GM12892 (cell line): ENCODE results near the gene MORC3.

Experiments
- POLR2A ChIP-seq: IDR thresholded peaks from 2 replicates; pipeline ENCODE4 v1.6.1; 2011; ENCODE audit warnings: low read depth, low read length, control low read depth
- POLR2AphosphoS5 ChIP-seq: IDR thresholded peaks from 2 replicates; pipeline ENCODE4 v1.6.1; 2011; ENCODE audit warnings: low read depth, low read length, control low read depth
- TAF1 ChIP-seq: IDR thresholded peaks from 2 replicates; pipeline ENCODE4 v1.6.1; 2011; ENCODE audit warnings: low read depth, mild to moderate bottlenecking, control low read depth, low read length, borderline replicate concordance

DNA sequence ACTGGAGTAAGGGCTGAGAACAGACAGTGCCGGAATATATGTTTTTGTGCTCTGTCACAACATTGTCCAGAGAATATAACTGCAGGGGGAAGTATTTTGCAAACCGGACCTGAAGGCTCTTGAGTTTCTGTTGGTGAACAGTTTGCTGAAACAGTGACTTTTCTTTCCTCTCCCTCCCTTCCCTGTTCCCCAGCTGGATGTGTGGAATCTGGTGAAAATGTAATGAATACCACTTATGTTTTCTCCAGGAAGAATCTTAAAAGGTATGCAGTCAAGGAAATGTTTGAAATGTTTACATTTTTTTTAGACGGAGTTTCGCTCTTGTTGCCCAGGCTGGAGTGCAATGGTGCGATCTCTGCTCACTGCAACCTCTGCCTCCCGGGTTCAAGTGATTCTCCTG is 88.6 kb downstream of the MORC3 start:
- TF ChIP-seq POLR2A (no peak), POLR2AphosphoS5 (no peak), TAF1 (no peak)
